H9 (cell line): ENCODE measurements around the gene TSPEAR. TPM values are rescaled to one million over a fixed set of nuclear protein-coding genes. Genes with fewer than 3 reads are reported as not detected.
A peak's percentile ranks its signal among the peaks of the same experiment; 100 is the strongest.

Experiments used
- DNase-seq: peaks from one replicate; pipeline ENCODE4 v3.0.0-alpha.2; 2017
- H2AFZ ChIP-seq: one replicate; pipeline ENCODE4 v1.6.1; 2013; ENCODE audit warnings: mild to moderate bottlenecking, low read length, control low read depth, moderate library complexity
- H2AK5ac ChIP-seq: 2 replicates; pipeline ENCODE4 v1.6.1; 2013; ENCODE audit warnings: low read length, control low read depth, mixed read lengths; ENCODE audit not compliant: insufficient read length
- H2BK120ac ChIP-seq: one replicate; pipeline ENCODE4 v1.6.1; 2013; ENCODE audit warnings: low read depth, mild to moderate bottlenecking, low read length, control low read depth, inconsistent platforms; ENCODE audit not compliant: poor library complexity, severe bottlenecking
- H2BK12ac ChIP-seq: 2 replicates; pipeline ENCODE4 v1.6.1; 2013; ENCODE audit warnings: low read length, control low read depth, mixed read lengths, low read depth; ENCODE audit not compliant: insufficient read length
- H2BK15ac ChIP-seq: 2 replicates; pipeline ENCODE4 v1.6.1; 2013; ENCODE audit warnings: low read depth, low read length, control low read depth
- H2BK20ac ChIP-seq: one replicate; pipeline ENCODE4 v1.6.1; 2013; ENCODE audit warnings: low read depth, mild to moderate bottlenecking, low read length, control low read depth, inconsistent platforms; ENCODE audit not compliant: poor library complexity, severe bottlenecking
- H2BK5ac ChIP-seq: 2 replicates; pipeline ENCODE4 v1.6.1; 2013; ENCODE audit warnings: low read length, control low read depth, mixed read lengths; ENCODE audit not compliant: insufficient read length
- H3K14ac ChIP-seq: 2 replicates; pipeline ENCODE4 v1.6.1; 2013; ENCODE audit warnings: low read length, control low read depth; ENCODE audit not compliant: insufficient read depth
- H3K18ac ChIP-seq: 2 replicates; pipeline ENCODE4 v1.6.1; 2013; ENCODE audit warnings: low read depth, mild to moderate bottlenecking, mixed read lengths, low read length, control low read depth; ENCODE audit not compliant: insufficient read length
- H3K23ac ChIP-seq: 2 replicates; pipeline ENCODE4 v1.6.1; 2013; ENCODE audit warnings: low read length, control low read depth, mixed read lengths, low read depth; ENCODE audit not compliant: insufficient read length
- H3K23me2 ChIP-seq: 2 replicates; pipeline ENCODE4 v1.6.1; 2013; ENCODE audit warnings: low read depth, mild to moderate bottlenecking, mixed read lengths, low read length, control low read depth; ENCODE audit not compliant: insufficient read length, poor library complexity, severe bottlenecking
- H3K27ac ChIP-seq: 2 replicates; pipeline ENCODE4 v1.5.1; 2013; ENCODE audit warnings: low read length, control low read depth, mixed read lengths, low read depth; ENCODE audit not compliant: insufficient read length
- H3K27me3 ChIP-seq: 2 replicates; pipeline ENCODE4 v1.6.1; 2013; ENCODE audit warnings: low read length, control low read depth, inconsistent platforms; ENCODE audit not compliant: insufficient read depth
- H3K4ac ChIP-seq: 2 replicates; pipeline ENCODE4 v1.6.1; 2013; ENCODE audit warnings: low read depth, mild to moderate bottlenecking, control low read depth, inconsistent platforms, low read length, moderate library complexity
- H3K4me1 ChIP-seq: 2 replicates; pipeline ENCODE4 v1.6.1; 2013; ENCODE audit warnings: low read length, control low read depth, inconsistent platforms; ENCODE audit not compliant: insufficient read depth
- H3K4me2 ChIP-seq: 2 replicates; pipeline ENCODE4 v1.6.1; 2013; ENCODE audit warnings: low read length, control low read depth, mixed read lengths; ENCODE audit not compliant: insufficient read length, insufficient read depth
- H3K56ac ChIP-seq: 2 replicates; pipeline ENCODE4 v1.6.1; 2013; ENCODE audit warnings: low read depth, mild to moderate bottlenecking, mixed read lengths, low read length, control low read depth; ENCODE audit not compliant: insufficient read length
- H3K79me1 ChIP-seq: 2 replicates; pipeline ENCODE4 v1.6.1; 2013; ENCODE audit warnings: low read depth, mild to moderate bottlenecking, moderate library complexity, low read length, control low read depth, inconsistent platforms; ENCODE audit not compliant: insufficient read depth, poor library complexity, severe bottlenecking
- H3K79me2 ChIP-seq: 2 replicates; pipeline ENCODE4 v1.6.1; 2013; ENCODE audit warnings: low read length, control low read depth, inconsistent platforms; ENCODE audit not compliant: insufficient read depth
- H3K9ac ChIP-seq: 2 replicates; pipeline ENCODE4 v1.6.1; 2013; ENCODE audit warnings: low read length, control low read depth, mixed read lengths; ENCODE audit not compliant: insufficient read length; ENCODE audit errors: extremely low read depth
- H3K9me3 ChIP-seq: one replicate; pipeline ENCODE4 v1.6.1; 2013; ENCODE audit warnings: low read depth, low read length, inconsistent platforms; ENCODE audit not compliant: control insufficient read depth
- H3T11ph ChIP-seq: one replicate; pipeline ENCODE4 v1.6.1; 2013; ENCODE audit warnings: mild to moderate bottlenecking, low read length, control low read depth, inconsistent platforms
- H4K20me1 ChIP-seq: one replicate; pipeline ENCODE4 v1.6.1; 2013; ENCODE audit not compliant: control insufficient read depth, insufficient read length, insufficient read depth
- H4K5ac ChIP-seq: 2 replicates; pipeline ENCODE4 v1.6.1; 2013; ENCODE audit warnings: low read depth, mild to moderate bottlenecking, mixed read lengths, low read length, control low read depth; ENCODE audit not compliant: insufficient read length
- H4K8ac ChIP-seq: replicated peaks from 2 replicates; pipeline ENCODE4 v1.6.1; 2013; ENCODE audit warnings: low read length, control low read depth, mixed read lengths, low read depth; ENCODE audit not compliant: insufficient read length
- H4K91ac ChIP-seq: 2 replicates; pipeline ENCODE4 v1.6.1; 2013; ENCODE audit warnings: low read depth, mild to moderate bottlenecking, moderate library complexity, mixed read lengths, low read length, control low read depth; ENCODE audit not compliant: insufficient read length
- H3K27ac Mint-ChIP-seq, 3 experiments: 2 replicates in 2 of 3; 3 replicates in 1 of 3; pipeline ENCODE4 v1.8.0; 2020 to 2021; ENCODE audit warnings: mixed read lengths in 3 of 3, mild to moderate bottlenecking in 1 of 3, moderate library complexity in 1 of 3
- H3K27me3 Mint-ChIP-seq: 2 replicates; pipeline ENCODE4 v1.8.0; 2021; ENCODE audit warnings: low read depth, mild to moderate bottlenecking, moderate library complexity, mixed read lengths
- H3K36me3 Mint-ChIP-seq, 3 experiments: 2 replicates in 2 of 3; 3 replicates in 1 of 3; pipeline ENCODE4 v1.8.0; 2020 to 2021; ENCODE audit warnings: low read depth in 3 of 3, mixed read lengths in 3 of 3; ENCODE audit not compliant: insufficient read depth in 1 of 3
- H3K4me1 Mint-ChIP-seq, 2 experiments: 2 replicates each; pipeline ENCODE4 v1.8.0; 2020; ENCODE audit warnings: mixed read lengths in 2 of 2
- H3K4me3 Mint-ChIP-seq, 2 experiments: 2 replicates in 1 of 2; 3 replicates in 1 of 2; pipeline ENCODE4 v1.8.0; 2020 to 2021; ENCODE audit warnings: mild to moderate bottlenecking in 2 of 2, mixed read lengths in 2 of 2, moderate library complexity in 1 of 2
- H3K9me3 Mint-ChIP-seq, 2 experiments: 2 replicates in 1 of 2; 3 replicates in 1 of 2; pipeline ENCODE4 v1.8.0; 2020; ENCODE audit warnings: mild to moderate bottlenecking in 2 of 2, mixed read lengths in 2 of 2, moderate library complexity in 1 of 2
- WGBS: extraction: QIAGEN DNeasy Blood & Tissue Kit; methylation state at CpG from one replicate; pipeline ENCODE4 v1.1.7; 2013; ENCODE audit warnings: missing lambda C conversion rate, low lambda C conversion rate, mixed read lengths; ENCODE audit not compliant: insufficient read length; ENCODE audit errors: extremely low coverage; 5-methylcytosine and 5-hydroxymethylcytosine counted together
- total RNA-seq: library from RNA; stranded (reverse); gene quantifications from 2 replicates; pipeline ENCODE4 v1.2.1, GENCODE V29; 2021
- TF ChIP-seq, protein P1 (sequence below): fragments of 200-600 bp; sonication (generic); conservative IDR thresholded peaks from 3 replicates; pipeline ENCODE4 v1.8.0; 2021; ENCODE audit warnings: antibody characterized with exemption, mild to moderate bottlenecking

The TSPEAR gene
- total RNA-seq, 1 experiment from 2014 or later: 1.3 TPM

DNA sequence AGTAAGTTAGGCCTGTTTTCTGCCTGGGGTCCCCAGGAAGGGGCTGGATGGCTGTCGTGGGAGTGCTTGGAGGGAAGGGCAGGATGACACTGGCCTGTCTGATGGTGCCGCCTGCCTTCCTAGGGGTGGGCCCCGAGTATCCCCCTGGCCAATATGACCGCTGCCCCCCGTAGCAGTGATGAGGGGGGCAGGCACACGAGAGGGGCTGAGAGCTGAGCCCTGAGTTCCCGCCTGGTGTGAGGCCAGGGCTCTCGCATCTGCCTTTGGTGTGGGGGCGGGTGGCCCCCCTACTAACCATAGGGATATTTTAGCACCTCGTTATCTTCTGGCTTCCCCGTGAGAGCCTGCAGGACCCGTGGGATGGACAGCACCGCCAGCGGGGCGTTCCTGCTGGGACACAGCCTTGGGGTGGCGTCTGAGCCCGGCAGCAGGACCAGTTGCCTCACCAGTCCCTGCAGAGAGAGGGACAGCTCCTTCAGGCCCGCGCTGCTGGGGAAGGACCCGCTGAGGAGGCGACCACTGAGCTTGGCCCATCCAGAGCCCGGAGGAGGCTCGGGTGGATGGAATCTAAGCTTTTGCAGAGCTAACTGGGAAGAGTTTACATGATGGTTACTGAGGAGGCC is 181.8 kb downstream of the TSPEAR start:
- peaks cover 0 to 1% of the 10 kb centered on the region in 2 experiments; a peak in 1 of 5 replicates for H3K9me3 Mint-ChIP-seq
- Histone ChIP-seq H3K79me1 (no peaks in the 10 kb centered on the region), H3K18ac (no peak overlapping the region), H3K79me2 (no peaks in the 10 kb centered on the region), H3K4ac (no peak overlapping the region), H3K56ac (no peak overlapping the region), H2AFZ (no peak overlapping the region), H3K23me2 (no peaks in the 10 kb centered on the region), H3K14ac (no peak overlapping the region; the same call in 1 of the 2 replicates), H3K27ac (no peak overlapping the region), H3K4me2 (no peak overlapping the region), H2BK15ac (no peak overlapping the region), H3K4me1 (no peaks in the 10 kb centered on the region; the same call in 1 of the 2 replicates), H4K8ac (no peak overlapping the region), H2AK5ac (no peak overlapping the region), H2BK12ac (no peak overlapping the region), H3K23ac (no peak overlapping the region), H3T11ph (no peak overlapping the region), H2BK5ac (no peak overlapping the region), H2BK20ac (no peak overlapping the region), H2BK120ac (no peak overlapping the region), H3K9ac (no peak overlapping the region), H3K9me3 (no peaks in the 10 kb centered on the region), H4K5ac (no peak overlapping the region), H4K20me1 (no peaks in the 10 kb centered on the region), H4K91ac (no peak overlapping the region), H3K27me3 (no peaks in the 10 kb centered on the region)
- no peak overlapping the region for H3K4me3 Mint-ChIP-seq
- peaks cover 2 to 8% of the 10 kb centered on the region in 2 experiments; a peak in 3 of 4 replicates for H3K4me1 Mint-ChIP-seq
- WGBS: no CpG with 5 or more reads among the region's 23 CpGs
- no peak overlapping the region for H3K27ac Mint-ChIP-seq
- TF ChIP-seq, protein P1, sequence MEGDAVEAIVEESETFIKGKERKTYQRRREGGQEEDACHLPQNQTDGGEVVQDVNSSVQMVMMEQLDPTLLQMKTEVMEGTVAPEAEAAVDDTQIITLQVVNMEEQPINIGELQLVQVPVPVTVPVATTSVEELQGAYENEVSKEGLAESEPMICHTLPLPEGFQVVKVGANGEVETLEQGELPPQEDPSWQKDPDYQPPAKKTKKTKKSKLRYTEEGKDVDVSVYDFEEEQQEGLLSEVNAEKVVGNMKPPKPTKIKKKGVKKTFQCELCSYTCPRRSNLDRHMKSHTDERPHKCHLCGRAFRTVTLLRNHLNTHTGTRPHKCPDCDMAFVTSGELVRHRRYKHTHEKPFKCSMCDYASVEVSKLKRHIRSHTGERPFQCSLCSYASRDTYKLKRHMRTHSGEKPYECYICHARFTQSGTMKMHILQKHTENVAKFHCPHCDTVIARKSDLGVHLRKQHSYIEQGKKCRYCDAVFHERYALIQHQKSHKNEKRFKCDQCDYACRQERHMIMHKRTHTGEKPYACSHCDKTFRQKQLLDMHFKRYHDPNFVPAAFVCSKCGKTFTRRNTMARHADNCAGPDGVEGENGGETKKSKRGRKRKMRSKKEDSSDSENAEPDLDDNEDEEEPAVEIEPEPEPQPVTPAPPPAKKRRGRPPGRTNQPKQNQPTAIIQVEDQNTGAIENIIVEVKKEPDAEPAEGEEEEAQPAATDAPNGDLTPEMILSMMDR: no peak
- peaks cover 7% of the 10 kb centered on the region for H3K27me3 Mint-ChIP-seq
- peaks cover 0 to 1% (median 0%) of the 10 kb centered on the region in 3 experiments; a peak in 1 of 7 replicates for H3K36me3 Mint-ChIP-seq
- peak; percentile 26 for DNase-seq
